ENCODE data around the gene NKAIN1.

- TF ChIP-seq POLR2A (IDR thresholded peaks at IDR 0.05) (no peak), CTCF (IDR thresholded peaks at IDR 0.05) (no peak)
Measured at GRCh38 chr1:31230378-31230777, 9.3 kb downstream of the NKAIN1 start.

All from body of pancreas (tissue), 4 donors.